Upper lobe of left lung (tissue), 6 donors: ENCODE data around the gene PNPLA2. TPM values are rescaled to one million over a fixed set of nuclear protein-coding genes. Genes with fewer than 3 reads are reported as not detected.
A peak's percentile ranks its signal among the peaks of the same experiment; 100 is the strongest.

Source experiments
- ATAC-seq, 2 donors: fragments of 200-7000 bp; cut with Tn5 transposase; one replicate each; pipeline ENCODE4 v1.9.1; 2022; ENCODE audit warnings: mild to moderate bottlenecking in 2 of 2, moderate library complexity in 2 of 2; ENCODE audit not compliant: low FRiP score in 2 of 2
- DNase-seq, 2 donors: peaks; one replicate each; pipeline ENCODE4 v3.0.0-alpha.2; 2019 to 2020
- H3K27ac ChIP-seq, 4 donors: fragments of 200-600 bp; sonication (generic); one replicate each; pipeline ENCODE4 v1.5.1; 2016 to 2019
- H3K27me3 ChIP-seq, 4 donors: fragments of 200-600 bp; sonication (generic); one replicate each; pipeline ENCODE4 v1.5.1; 2017 to 2019
- H3K36me3 ChIP-seq, 4 donors: fragments of 200-600 bp; sonication (generic); one replicate each; pipeline ENCODE4 v1.5.1; 2016 to 2019
- H3K4me1 ChIP-seq, 4 donors: fragments of 200-600 bp; sonication (generic); one replicate each; pipeline ENCODE4 v1.5.1; 2018 to 2019
- H3K4me3 ChIP-seq, 4 donors: fragments of 200-600 bp; sonication (generic); one replicate each; pipeline ENCODE4 v1.5.1; 2017 to 2019; ENCODE audit warnings: mild to moderate bottlenecking in 2 of 4, moderate library complexity in 1 of 4
- H3K9me3 ChIP-seq, 4 donors: fragments of 200-600 bp; sonication (generic); one replicate each; pipeline ENCODE4 v1.5.1; 2018 to 2019
- EP300 ChIP-seq, 4 donors: sonication (generic); formaldehyde crosslinking; IDR thresholded peaks; one replicate each; pipeline ENCODE4 v1.5.1; 2017; ENCODE audit warnings: antibody characterized with exemption in 4 of 4, control low read depth in 2 of 4
- POLR2A ChIP-seq, 4 donors: fragments of 450-650 bp; IDR thresholded peaks; one replicate each; pipeline ENCODE4 v1.5.1; 2016 to 2017; ENCODE audit warnings: antibody characterized with exemption in 4 of 4, mild to moderate bottlenecking in 2 of 4
- POLR2AphosphoS5 ChIP-seq, 2 donors: sonication (generic); formaldehyde crosslinking; IDR thresholded peaks; one replicate each; pipeline ENCODE4 v1.5.1; 2017; ENCODE audit warnings: antibody characterized with exemption in 2 of 2
- WGBS, 2 donors: methylation state at CpG; one replicate each; pipeline ENCODE4 v1.1.5; 2017 to 2018; 5-methylcytosine and 5-hydroxymethylcytosine counted together
- total RNA-seq, 6 donors: library from RNA; depleted of rRNA in 4 of 6; stranded (reverse); fragments of >200 nt in 4 of 6; gene quantifications; one replicate each; pipeline versions ENCODE4 v1.1.0 to v1.2.1, GENCODE V29; 2016 to 2021
- TF ChIP-seq, protein P1 (sequence below), 6 experiments: fragments of 450-650 bp in 4 of 6; fragments of 200-600 bp in 2 of 6; sonication (generic) in 2 of 6; IDR thresholded peaks; one replicate each; pipeline ENCODE4 v1.5.1; 2016 to 2019; ENCODE audit warnings: antibody characterized with exemption in 6 of 6
- donor health status: DM: no; HTN: no; CAD: no; lungs with moderate emphysema.
- donor health status: DM: no; HTN: yes; CAD: no; lungs with severe emphysema.

PNPLA2 gene
- total RNA-seq, 6 donors from 2014 or later, result 74.5 to 303 (median 164) TPM

DNA sequence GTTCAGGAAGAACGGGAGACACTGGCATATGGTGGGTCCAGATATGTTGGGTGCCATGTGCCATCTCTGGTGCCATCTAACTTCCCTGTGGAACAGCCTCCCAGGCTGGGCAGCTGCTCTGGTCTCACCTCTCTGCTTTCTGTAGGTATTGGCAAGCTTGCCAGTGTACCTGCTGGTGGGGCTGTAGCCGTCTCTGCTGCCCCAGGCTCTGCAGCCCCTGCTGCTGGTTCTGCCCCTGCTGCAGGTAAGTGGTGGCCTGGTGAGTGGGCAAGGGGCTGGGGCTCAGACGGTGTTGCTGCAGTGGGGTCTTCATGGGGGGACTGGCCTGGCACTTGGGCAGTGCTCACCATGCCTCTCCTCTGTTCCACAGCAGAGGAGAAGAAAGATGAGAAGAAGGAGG, 6.3 kb upstream of the PNPLA2 start:
- TF ChIP-seq POLR2A (IDR thresholded peaks at IDR 0.05) (no peak), POLR2AphosphoS5 (IDR thresholded peaks at IDR 0.05) (no peak)
- TF ChIP-seq, protein P1, sequence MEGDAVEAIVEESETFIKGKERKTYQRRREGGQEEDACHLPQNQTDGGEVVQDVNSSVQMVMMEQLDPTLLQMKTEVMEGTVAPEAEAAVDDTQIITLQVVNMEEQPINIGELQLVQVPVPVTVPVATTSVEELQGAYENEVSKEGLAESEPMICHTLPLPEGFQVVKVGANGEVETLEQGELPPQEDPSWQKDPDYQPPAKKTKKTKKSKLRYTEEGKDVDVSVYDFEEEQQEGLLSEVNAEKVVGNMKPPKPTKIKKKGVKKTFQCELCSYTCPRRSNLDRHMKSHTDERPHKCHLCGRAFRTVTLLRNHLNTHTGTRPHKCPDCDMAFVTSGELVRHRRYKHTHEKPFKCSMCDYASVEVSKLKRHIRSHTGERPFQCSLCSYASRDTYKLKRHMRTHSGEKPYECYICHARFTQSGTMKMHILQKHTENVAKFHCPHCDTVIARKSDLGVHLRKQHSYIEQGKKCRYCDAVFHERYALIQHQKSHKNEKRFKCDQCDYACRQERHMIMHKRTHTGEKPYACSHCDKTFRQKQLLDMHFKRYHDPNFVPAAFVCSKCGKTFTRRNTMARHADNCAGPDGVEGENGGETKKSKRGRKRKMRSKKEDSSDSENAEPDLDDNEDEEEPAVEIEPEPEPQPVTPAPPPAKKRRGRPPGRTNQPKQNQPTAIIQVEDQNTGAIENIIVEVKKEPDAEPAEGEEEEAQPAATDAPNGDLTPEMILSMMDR (IDR thresholded peaks at IDR 0.05), result no peak
- no peak overlapping the region for H3K27ac ChIP-seq
- H3K36me3 ChIP-seq, result peaks cover 0 to 44% (median 23%) of the 10 kb centered on the region in 4 donors
- H3K9me3 ChIP-seq, result no peaks in the 10 kb centered on the region
- DNase-seq (peak in 1 of 2 donors; percentile 46), ATAC-seq (no peak)
- peaks cover 18 to 33% (median 26%) of the 10 kb centered on the region in 4 donors for H3K4me1 ChIP-seq
- WGBS, 2 donors, result 82 to 86% methylated on average over 1 to 3 of the region's 3 CpGs
- H3K27me3 ChIP-seq, result no peaks in the 10 kb centered on the region
- no peak overlapping the region for H3K4me3 ChIP-seq

DNA sequence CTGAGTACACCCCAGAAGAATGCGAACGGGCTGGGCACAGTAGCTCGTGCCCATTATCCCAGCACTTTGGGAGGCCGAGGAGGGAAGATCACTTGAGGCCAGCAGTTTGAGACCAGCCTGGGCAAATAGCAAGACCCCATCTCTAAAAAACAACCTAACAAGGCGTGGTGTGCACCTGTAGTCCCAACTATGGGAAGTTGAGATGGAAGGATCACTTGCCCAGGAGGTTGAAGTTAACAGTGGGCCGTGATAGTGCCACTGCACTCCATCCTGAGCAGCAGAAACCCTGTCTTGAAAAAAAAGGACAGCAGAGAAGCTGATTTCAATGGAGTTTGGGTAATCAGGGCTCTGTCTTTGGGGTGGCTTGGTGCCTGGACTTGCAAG, 5.7 kb upstream of the PNPLA2 start:
- TF ChIP-seq POLR2A (IDR thresholded peaks at IDR 0.05) (no peak), EP300 (IDR thresholded peaks at IDR 0.05) (no peak), POLR2AphosphoS5 (IDR thresholded peaks at IDR 0.05) (no peak)
- TF ChIP-seq, protein P1 (IDR thresholded peaks at IDR 0.05), result no peak
- Histone ChIP-seq H3K4me3 (no peak overlapping the region), H3K27me3 (no peaks in the 10 kb centered on the region), H3K4me1 (peaks cover 18 to 31% (median 24%) of the 10 kb centered on the region in 4 donors), H3K36me3 (peaks cover 0 to 44% (median 23%) of the 10 kb centered on the region in 4 donors), H3K27ac (no peak overlapping the region), H3K9me3 (no peaks in the 10 kb centered on the region)
- DNase-seq (no peak), ATAC-seq (no peak)
- 88 to 93% methylated on average over 6 of the region's 6 CpGs for WGBS, 2 donors

DNA sequence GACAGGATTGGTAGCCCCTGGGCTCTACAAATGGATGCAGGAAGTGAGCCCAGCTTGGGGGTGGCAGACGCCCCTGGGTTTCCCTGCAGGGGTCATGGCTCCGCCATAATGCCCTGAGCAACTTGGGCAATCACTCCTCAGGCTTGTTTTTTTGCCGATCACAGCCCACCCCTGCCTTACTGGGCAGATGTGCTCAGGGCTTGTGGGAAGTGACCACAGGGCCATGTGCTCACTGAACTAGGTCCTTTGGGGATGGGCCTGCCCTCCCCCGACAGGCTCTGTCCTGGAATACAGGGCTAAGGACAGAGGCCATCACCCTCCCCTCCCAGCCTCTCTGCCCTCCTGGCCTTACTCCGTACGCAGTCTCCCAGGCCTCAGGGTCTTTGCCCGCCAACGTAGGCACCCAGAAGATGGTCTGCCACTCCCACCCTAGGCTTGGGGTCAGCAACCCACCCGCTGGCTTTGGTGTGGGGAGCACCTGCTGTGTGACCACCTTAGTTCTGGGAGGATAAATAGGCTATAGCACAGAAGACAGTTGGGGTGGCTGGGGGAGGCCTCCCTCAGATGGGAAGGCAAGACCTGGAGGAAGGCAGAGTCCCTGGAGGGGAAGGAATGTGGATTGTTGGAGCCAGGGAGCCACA, 5.1 kb upstream of the PNPLA2 start:
- no peak for ATAC-seq
- Histone ChIP-seq H3K4me1 (peaks cover 18 to 31% (median 21%) of the 10 kb centered on the region in 4 donors), H3K4me3 (no peak overlapping the region), H3K27ac (no peak overlapping the region), H3K36me3 (peaks cover 0 to 44% (median 23%) of the 10 kb centered on the region in 4 donors), H3K27me3 (no peaks in the 10 kb centered on the region), H3K9me3 (no peaks in the 10 kb centered on the region)
- WGBS, 2 donors, result 0 to 87% methylated on average over 1 to 9 of the region's 9 CpGs
- TF ChIP-seq EP300 (IDR thresholded peaks at IDR 0.05), result no peak
- TF ChIP-seq POLR2A (IDR thresholded peaks at IDR 0.05), result no peak
- no peak for TF ChIP-seq POLR2AphosphoS5 (IDR thresholded peaks at IDR 0.05)
- TF ChIP-seq, protein P1 (IDR thresholded peaks at IDR 0.05), result no peak
- DNase-seq, result no peak

DNA sequence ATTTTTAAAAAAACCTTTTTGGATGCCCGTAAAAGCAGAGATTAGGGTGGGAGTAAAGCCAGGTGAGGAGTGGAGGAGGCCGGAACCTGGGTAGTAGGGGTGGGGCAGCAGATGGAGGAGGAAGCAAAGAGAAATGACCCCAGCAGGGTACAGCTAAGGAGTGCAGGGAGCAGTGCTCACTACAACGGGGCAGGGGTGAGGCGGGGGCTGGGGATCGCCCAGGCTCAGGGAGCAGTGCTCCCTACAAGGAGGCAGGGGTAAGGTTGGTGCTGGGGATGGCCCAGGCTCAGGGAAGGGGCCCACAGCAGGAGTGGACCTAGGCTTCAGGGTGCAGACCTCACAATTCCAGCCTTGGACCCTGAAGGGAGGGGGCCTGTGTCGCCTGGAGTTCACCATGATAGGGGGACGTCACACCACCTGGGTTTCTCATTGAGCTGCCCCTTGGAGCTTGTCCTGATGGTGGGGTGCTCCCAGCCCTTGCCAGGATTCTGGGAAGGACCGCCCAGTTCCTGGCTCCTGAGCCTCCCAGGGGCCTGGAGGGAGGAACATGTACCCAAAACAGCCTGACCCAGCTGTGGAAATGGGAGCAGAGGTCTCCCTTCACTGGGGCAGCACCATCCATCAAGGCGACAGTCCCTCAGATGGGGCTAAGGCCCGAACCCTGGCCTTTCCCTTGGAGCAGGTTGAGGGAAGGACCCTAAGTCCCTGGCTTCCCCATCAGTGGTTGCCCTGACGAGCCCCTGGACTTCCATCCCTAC, 2.9 kb upstream of the PNPLA2 start:
- H3K4me3 ChIP-seq, result no peak overlapping the region
- no peak for TF ChIP-seq EP300 (IDR thresholded peaks at IDR 0.05)
- TF ChIP-seq POLR2A (IDR thresholded peaks at IDR 0.05), result no peak
- no peak for TF ChIP-seq POLR2AphosphoS5 (IDR thresholded peaks at IDR 0.05)
- TF ChIP-seq, protein P1 (IDR thresholded peaks at IDR 0.05), result no peak
- no peaks in the 10 kb centered on the region for H3K9me3 ChIP-seq
- peak in 1 of 2 donors; percentile 62 for DNase-seq
- WGBS, 2 donors, result 87 to 91% methylated on average over 5 to 8 of the region's 11 CpGs
- H3K27me3 ChIP-seq, result no peaks in the 10 kb centered on the region
- H3K36me3 ChIP-seq, result peaks cover 0 to 44% (median 23%) of the 10 kb centered on the region in 4 donors
- ATAC-seq, result no peak
- peaks cover 22 to 31% (median 24%) of the 10 kb centered on the region in 4 donors for H3K4me1 ChIP-seq
- H3K27ac ChIP-seq, result no peak overlapping the region
